HG03442 (cell line): ENCODE results near the gene KCNJ3.

Source experiments
- ATAC-seq: cut with Tn5 transposase; IDR thresholded peaks from one replicate; pipeline ENCODE4 v1.9.1; 2021; ENCODE audit warnings: mild to moderate bottlenecking, moderate library complexity; ENCODE audit not compliant: unreplicated experiment

The KCNJ3 gene, protein sequence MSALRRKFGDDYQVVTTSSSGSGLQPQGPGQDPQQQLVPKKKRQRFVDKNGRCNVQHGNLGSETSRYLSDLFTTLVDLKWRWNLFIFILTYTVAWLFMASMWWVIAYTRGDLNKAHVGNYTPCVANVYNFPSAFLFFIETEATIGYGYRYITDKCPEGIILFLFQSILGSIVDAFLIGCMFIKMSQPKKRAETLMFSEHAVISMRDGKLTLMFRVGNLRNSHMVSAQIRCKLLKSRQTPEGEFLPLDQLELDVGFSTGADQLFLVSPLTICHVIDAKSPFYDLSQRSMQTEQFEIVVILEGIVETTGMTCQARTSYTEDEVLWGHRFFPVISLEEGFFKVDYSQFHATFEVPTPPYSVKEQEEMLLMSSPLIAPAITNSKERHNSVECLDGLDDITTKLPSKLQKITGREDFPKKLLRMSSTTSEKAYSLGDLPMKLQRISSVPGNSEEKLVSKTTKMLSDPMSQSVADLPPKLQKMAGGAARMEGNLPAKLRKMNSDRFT

DNA sequence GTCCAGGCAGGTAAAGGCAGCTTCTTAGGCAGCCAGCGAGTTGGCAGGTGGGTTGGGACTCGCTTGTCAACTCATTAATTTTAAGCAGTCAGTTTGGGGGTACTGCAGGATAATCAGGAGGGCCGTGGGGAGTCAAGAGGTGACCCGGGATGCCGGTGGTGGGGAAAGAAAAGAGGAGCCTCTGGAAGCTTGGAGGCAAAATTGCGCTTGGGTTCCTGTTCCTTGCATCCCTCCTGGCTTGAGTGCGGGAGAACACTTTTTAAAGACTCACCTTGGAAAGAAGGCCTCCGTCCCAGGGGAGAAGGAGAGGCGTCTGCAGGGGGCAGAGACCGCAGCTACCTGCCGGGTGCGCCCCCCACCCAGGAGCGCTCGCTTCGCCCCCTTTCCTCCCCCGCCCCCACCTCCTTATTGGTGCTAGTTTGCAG, at the start of gene KCNJ3:
Gene KCNJ3 (plus strand): TSS at position 400 of the 425 bp plus-strand sequence. CDS start 81 bp downstream, outside the sequence.
- no peak for ATAC-seq

DNA sequence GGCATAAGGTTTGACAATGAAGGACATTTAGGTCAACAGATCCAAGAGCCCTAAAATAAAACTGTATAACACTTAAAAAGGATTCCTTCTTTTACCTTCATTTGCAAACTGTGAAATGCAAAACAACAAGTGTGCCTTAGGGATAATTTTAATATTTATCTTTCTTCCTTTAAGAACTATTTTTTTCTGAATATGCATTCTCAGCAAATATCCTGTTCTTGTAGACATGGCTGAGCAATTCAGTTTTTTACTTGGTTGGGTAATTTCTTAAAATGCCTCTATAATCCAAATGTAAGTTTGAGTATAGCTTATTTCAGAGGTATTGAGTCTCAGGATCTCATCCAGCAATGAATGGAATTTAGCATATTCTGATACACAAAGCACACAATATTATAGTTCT, 43.0 kb upstream of the KCNJ3 start:
- no peak for ATAC-seq

DNA sequence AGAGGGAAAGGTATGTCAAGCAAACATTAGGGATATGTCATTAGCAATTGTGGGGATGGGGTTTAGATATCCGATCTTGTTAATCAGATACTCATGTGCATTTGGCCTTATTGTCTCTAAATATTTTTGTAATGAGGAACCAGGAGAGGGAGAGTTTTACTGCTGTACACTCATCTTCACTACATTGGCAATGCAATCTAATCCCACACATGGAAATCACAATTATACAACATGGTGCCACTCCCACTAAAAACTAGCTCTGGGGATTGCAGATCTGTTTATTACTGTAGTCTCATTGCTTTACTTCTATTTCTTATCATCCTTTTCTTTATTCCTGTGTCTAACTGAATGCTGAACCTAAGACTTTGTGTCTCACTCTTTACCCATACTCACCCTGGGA, 39.6 kb upstream of the KCNJ3 start:
- ATAC-seq, result no peak

DNA sequence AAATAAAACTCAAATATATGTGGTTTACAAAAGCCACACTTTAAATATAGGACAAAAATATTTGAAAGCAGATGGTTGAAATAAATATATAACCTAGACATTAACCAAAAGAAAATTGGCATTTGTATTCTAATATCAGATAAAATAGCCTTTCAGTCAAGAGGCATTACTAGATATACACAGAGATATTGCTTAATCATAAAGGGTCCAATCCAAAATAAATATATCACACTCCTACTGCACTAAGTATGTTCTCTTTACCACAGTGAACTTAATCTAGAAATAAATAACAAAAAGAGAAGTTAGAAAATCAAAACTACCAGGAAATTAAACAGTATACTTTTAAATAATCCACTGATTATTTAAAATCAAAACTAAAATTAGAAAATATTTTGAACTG, 34.2 kb upstream of the KCNJ3 start:
- ATAC-seq, result no peak

DNA sequence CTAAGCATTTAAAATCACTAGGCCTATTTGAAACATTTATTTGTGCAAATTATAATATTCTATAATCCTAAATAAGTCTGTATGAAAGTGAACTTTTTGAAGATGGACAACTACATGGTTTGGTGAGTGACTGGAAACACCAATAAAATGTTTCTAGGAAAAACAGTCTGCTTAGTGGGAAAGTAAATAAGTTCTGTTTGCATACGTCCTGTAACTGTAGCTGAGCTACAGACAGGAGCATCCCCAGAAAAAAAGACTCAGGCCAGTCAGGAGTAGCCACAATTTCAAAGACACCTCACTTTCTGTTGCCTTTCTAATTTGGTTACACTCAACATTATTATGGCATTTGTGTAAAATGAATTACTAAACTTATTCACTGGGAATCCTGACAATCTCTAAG, 28.4 kb upstream of the KCNJ3 start:
- ATAC-seq, result no peak

DNA sequence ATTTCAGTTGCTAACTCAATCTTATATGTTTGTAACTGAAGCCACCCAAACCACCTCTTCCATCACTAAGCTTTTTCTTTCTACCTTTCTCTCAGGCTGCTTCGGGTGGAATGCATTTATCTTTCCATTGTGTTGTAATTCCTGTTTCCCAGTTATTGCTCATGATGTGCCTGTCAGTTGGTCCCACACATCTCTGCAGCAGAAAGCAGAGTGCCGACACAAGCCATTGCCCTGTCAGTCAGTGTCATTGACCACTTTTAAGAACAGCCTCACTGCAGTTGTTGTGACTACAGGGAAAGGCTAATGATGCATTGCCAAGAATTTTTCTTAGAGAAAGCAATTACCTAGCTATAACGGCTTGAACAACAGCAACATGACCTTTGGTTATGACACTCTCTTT, 24.8 kb upstream of the KCNJ3 start:
- no peak for ATAC-seq

DNA sequence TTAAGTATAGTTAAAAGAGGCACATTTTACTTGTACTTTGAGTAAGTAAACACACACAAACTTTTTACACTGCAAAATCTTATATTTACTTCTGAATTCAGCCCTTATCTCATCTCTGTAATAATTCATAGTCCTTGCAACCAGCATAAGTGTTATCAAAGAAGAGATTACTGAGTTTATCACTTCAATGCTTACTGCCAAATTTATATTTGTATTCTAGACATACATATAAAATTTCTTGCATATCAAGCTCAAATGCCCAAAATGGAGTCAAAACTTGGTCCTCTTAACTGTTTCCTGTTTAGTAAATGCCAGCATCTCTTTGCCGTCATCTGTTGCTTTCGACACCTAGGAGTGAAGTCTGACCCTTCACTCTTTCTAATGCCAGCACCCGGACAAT, 21.1 kb upstream of the KCNJ3 start:
- no peak for ATAC-seq

DNA sequence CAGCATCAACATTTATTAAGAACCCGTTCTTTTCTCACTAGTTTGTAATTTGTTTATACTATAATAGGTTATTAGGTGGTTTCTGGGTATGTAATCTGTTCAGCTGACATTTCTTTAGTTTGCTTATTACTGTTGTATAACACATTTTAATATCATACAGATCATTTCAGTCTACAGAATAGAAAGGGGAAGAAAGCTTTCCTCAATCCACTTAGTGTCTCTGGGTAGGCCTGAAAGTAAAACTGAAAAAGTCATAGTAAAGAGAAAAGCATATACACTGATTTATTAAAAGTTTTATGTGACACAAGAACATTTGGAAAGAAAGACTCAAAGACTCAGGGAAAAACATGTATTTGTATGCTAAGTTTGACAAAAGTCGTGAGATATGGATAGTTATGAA, 16.8 kb upstream of the KCNJ3 start:
- no peak for ATAC-seq

DNA sequence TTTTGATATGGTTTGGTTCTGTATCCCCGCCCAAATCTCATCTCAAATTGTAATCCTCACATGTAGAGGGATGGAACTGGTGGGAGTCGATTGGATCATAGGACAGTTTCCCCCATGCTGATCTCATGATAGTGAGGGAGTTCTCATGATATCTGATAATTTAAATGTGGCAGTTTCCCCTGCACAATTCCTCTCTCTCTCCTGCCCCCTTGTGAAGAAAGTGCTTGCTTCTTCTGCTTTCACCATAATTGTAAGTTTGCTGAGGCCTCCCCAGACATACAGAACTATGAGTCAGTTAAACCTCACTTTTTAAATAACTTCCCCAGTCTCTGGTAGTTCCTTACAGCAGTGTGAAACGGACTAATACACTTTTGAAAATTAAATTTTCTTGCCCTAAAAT, 12.3 kb upstream of the KCNJ3 start:
- ATAC-seq, result no peak

DNA sequence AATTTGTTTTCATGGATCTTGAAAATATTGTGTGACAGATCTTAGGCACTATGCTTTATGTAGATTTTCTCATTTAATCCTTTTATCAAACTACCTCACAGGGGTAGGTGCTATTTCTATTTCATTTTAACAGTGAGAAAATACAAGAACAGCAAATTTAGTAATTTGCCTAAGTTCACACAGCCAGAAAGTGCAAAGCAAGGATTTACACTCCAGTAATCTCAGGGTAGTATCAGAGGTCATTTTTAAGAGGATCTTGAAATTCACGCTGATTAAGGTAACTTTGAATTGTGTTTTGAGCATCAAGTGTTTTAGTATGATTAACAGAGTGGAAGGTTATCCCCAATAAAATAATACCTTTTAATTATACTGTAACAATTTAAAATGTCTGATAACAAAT, 10.1 kb upstream of the KCNJ3 start:
- no peak for ATAC-seq

DNA sequence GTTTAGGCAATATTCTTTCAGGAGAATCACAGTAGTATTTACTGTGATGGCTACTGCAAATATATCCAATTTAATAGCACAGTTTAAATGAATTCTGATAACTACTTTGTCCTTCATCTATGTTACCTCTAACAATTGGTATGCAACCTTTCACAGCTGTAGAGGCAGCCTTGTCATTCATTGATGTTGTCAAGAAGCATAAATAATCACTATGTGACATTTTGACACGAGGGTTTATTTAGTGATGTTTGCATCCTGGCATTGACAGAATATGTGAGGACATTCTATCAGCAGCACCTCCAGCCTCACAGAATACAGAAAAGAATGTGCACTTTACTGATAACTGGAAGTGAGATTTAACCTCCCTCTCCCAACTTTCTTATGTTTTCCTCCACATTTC, 9.3 kb upstream of the KCNJ3 start:
- no peak for ATAC-seq

DNA sequence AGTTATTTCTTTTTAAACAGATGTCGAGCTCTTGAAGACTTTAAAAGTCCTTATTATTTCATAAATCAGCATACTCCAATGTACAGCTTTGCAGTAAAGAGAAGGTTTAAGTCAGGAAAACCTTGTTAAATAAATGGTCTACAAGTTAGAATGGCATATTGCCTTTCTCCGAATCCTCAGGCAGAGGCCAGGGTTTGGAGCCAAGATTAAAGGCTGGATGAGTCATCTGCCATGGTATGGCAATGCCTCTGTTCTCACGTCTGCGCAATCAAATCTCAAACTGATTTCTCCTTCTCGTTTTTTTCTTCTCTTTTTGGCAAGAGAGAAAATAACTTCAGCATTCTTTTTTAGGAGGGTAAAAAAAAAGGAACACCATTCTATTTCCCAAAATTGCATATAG, 5.6 kb upstream of the KCNJ3 start:
- ATAC-seq, result no peak

DNA sequence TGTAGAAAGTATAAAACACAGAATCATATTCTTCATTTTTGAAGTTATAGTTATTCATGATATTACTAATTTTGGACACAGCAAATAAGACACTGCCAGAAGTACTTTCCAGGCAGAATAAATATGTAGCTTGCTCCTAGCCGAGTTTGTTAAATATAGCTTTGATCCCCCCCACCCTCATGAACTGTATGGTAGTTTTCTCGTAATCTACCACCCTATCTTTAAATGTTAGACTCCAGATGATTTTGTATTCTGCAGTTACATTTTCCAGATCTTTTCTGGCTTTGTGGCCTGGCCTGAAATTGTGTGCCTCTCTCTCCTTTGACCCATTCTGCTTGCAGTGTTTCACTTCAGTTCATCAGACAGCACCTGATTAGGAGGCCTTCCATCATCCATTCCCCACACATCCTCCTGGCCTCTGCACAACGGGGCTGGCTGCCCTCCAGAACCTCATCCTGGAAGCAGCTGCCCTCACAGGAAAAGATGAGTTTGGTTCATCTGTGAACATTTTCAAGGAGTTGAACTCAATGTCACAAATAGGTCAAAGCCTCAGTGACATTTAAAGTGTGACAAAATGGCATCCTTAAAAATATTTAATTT, 4.7 kb upstream of the KCNJ3 start:
- ATAC-seq, result no peak

DNA sequence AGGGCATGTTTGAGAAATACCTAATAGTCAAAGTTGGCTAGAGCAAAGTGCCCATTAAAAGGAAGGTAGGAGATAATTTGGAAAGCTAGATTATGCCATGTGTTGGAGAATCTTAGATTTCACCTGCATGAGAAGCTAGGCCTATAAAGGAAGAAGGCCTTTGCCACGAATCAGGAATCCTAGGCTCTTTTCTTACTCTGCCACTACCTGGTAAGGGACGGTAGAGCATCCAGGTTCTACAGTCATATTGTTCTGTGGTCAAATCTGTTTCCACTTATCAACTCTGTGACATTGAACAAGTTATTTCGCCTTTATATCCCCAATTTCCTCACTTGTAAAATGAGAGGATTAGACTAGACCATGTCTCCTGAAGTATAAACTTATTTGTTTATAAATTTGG, 3.6 kb upstream of the KCNJ3 start:
- ATAC-seq, result no peak

DNA sequence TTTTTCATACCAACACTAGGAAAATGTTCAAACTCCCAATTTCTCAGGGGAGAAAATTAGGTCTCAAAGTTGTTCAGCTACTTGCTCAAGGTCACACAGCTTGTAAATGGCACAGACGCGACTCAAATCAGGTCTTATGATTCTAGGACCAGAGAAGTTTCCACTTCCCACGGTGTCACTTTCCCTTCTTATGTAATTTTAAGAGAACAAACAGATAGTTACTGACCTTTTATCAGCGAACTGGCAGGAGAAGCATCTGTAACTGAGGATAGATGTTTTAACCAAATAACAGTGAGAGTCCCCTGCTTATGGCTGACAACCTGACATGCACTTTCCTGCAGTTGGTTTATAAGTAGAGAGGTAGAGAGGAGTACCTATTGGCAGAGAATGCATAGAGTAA, 2.1 kb upstream of the KCNJ3 start:
- ATAC-seq, result no peak

DNA sequence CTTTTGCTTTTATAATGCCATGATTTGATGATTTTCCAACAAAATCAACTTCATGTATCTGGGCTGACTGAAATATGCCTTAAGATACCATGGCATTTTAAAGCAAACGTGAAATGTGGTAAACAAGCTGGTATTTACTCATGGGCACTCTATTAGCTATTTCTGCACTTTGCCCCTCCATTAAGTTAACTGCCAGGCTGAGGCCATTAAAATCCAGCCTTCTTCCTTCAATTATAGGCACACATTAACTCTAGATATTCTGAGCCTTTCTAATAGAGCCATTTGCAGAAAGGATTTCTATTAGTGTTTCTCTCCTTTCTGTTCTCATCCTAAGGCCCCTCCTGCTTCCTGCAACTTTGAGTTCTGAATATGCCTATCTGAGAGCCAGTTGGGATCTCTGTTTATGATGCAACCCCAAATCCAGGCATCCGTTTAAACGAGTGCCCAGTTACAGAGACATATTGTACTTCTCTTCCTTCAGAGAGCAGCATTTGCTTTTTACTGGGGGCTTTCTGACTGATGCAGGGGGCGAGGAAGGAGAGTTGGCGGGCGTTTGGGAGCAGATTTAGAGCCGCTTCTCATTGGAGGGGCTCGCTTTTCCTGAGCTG, 1.6 kb upstream of the KCNJ3 start:
- ATAC-seq, result no peak

DNA sequence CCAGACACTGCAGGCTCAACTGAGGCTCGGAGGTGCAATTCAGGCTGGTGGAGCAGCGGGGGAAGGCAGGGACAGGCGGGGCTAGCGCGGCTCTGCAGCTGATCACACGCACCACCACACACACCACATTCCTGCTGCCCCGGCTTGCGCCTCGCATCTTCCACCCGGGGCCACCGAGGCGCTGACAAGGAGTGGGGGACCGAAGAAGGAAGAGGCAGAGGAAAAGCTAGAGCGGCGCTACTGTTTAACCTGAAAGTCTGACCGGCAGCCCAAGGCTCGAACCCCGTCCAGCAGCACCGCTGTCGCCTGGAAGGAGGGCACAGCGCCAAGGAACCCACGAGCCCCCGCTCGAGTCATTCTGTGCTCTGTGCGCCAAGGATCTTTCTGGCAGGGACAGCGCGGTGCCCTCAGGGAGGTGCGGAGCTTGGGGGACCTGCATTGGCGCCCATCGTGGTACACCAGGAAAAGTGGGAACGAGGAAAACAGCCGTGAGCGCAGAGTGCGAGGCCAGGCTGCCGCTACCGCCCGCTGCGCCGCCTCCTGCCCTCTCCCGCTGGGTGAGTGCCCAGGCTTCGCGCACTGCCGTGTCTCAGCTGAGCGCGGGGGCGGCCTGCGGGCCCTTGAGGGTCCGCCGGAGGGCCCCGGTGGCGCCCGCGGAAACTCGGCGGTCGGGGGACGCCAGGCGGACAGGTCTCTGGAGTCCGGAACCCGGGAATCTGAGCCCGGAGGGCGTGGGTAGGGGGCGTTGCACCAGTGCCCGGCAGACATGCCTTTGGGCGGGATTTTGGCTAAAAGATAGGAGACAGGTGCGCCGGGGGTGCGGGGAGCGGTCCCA, 860 bp upstream of the KCNJ3 start:
- ATAC-seq, result no peak

DNA sequence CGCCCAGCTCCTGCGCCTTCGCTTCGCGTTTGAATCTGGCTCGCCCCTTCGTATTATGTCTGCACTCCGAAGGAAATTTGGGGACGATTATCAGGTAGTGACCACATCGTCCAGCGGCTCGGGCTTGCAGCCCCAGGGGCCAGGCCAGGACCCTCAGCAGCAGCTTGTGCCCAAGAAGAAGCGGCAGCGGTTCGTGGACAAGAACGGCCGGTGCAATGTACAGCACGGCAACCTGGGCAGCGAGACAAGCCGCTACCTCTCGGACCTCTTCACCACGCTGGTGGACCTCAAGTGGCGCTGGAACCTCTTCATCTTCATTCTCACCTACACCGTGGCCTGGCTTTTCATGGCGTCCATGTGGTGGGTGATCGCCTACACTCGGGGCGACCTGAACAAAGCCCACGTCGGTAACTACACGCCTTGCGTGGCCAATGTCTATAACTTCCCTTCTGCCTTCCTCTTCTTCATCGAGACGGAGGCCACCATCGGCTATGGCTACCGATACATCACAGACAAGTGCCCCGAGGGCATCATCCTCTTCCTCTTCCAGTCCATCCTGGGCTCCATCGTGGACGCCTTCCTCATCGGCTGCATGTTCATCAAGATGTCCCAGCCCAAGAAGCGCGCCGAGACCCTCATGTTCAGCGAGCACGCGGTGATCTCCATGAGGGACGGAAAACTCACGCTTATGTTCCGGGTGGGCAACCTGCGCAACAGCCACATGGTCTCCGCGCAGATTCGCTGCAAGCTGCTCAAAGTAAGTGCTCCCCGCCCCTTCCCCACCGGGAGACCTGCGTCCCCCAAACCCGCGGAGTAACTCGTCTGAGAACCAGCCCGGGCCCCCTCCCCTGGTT, 453 bp downstream of the KCNJ3 start:
- ATAC-seq, result no peak

DNA sequence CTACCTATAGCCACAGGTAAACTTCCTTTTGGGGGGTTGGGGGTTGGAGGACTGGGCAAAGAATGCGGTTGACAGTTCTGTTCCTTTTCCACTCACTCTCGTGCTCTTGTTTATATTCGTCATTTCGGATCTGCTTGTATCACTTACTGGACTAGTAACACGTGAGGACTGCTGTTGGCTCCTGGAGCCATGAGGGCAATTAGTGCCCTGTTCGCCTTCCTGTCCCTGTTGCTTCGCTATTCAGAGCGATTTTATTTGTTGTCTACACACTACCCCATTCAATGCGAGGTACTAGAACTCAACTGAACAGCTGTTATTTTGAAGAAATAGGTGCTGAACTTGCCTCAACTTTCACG, 1.1 kb downstream of the KCNJ3 start:
- no peak for ATAC-seq

DNA sequence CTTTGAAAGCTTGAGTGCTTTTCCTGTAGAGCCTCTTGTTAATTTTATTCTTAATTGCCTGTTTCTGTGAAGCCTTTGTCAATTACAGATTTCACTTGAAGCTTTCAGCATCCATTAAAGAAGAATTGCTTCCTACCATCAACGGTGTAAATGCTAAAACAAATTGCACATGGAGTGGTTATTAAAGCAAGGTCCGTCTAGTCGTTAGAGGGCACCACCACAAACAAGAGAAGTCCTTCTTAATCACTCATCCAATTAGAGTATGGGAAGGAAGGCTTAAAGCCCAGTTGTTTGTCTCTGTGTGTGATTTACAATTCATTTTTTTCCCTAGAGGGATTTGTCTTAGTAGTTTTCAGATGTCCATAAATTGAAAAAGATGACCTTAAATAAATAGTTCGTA, 1.6 kb downstream of the KCNJ3 start:
- ATAC-seq, result no peak
